Breast epithelium (tissue), 3 donors: ENCODE measurements around the gene ANXA9.

Experiments used
- POLR2A ChIP-seq: fragments of 450-650 bp; IDR thresholded peaks from one replicate; pipeline ENCODE4 v1.6.1; 2016; ENCODE audit warnings: antibody characterized with exemption, mild to moderate bottlenecking, moderate library complexity
- POLR2AphosphoS5 ChIP-seq, 3 donors: sonication (generic); formaldehyde crosslinking; IDR thresholded peaks; one replicate each; pipeline ENCODE4 v1.6.1; 2017; ENCODE audit warnings: antibody characterized with exemption in 3 of 3
- TF ChIP-seq, protein P1 (sequence below), 3 donors: fragments of 450-650 bp; IDR thresholded peaks; one replicate each; pipeline ENCODE4 v1.5.1; 2016 to 2017; ENCODE audit warnings: antibody characterized with exemption in 3 of 3, mild to moderate bottlenecking in 3 of 3, moderate library complexity in 3 of 3

DNA sequence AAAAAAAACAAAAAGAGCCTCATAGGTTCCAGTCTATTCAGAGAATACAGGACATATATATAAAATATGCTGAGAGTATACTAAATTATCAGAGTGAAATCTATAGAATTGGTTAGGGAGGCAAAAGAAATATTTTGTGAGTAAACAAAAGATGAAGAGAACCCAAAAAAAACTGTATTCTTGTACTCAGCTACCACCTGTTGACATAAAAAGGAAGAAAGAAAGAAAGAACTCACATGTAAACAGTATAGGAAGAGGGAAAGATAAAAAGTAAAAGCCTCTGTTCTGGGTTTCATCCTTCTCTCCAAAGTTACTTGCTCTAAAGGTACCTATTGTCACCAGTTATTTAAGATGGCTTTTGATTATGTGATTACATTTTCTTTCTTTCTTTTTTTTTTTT is 44.4 kb downstream of the ANXA9 start:
- TF ChIP-seq, protein P1, sequence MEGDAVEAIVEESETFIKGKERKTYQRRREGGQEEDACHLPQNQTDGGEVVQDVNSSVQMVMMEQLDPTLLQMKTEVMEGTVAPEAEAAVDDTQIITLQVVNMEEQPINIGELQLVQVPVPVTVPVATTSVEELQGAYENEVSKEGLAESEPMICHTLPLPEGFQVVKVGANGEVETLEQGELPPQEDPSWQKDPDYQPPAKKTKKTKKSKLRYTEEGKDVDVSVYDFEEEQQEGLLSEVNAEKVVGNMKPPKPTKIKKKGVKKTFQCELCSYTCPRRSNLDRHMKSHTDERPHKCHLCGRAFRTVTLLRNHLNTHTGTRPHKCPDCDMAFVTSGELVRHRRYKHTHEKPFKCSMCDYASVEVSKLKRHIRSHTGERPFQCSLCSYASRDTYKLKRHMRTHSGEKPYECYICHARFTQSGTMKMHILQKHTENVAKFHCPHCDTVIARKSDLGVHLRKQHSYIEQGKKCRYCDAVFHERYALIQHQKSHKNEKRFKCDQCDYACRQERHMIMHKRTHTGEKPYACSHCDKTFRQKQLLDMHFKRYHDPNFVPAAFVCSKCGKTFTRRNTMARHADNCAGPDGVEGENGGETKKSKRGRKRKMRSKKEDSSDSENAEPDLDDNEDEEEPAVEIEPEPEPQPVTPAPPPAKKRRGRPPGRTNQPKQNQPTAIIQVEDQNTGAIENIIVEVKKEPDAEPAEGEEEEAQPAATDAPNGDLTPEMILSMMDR (IDR thresholded peaks at IDR 0.05) = no peak
- TF ChIP-seq POLR2A (no peak), POLR2AphosphoS5 (IDR thresholded peaks at IDR 0.05) (no peak)
